ENCODE measurements around the gene HDGF. TPM values are rescaled to one million over a fixed set of nuclear protein-coding genes. Genes with fewer than 3 reads are reported as not detected.
A peak's percentile ranks its signal among the peaks of the same experiment; 100 is the strongest.

Gene HDGF
- total RNA-seq, 1 donor from 2014 or later, result 147 TPM

GRCh38 chr1:156727926-156728598, 23.4 kb downstream of the HDGF start, which contains the start of gene METTL25B:
TSS of gene METTL25B (plus strand) at chr1:156728469. CDS start at chr1:156729105, 636 bp downstream.
- no peaks in the 10 kb centered on the region for H3K36me3 Mint-ChIP-seq (ENCODE audit: unreplicated experiment)
- H3K9me3 Mint-ChIP-seq (ENCODE audit: unreplicated experiment), result peaks cover 10% of the 10 kb centered on the region
- TF ChIP-seq, protein P1, sequence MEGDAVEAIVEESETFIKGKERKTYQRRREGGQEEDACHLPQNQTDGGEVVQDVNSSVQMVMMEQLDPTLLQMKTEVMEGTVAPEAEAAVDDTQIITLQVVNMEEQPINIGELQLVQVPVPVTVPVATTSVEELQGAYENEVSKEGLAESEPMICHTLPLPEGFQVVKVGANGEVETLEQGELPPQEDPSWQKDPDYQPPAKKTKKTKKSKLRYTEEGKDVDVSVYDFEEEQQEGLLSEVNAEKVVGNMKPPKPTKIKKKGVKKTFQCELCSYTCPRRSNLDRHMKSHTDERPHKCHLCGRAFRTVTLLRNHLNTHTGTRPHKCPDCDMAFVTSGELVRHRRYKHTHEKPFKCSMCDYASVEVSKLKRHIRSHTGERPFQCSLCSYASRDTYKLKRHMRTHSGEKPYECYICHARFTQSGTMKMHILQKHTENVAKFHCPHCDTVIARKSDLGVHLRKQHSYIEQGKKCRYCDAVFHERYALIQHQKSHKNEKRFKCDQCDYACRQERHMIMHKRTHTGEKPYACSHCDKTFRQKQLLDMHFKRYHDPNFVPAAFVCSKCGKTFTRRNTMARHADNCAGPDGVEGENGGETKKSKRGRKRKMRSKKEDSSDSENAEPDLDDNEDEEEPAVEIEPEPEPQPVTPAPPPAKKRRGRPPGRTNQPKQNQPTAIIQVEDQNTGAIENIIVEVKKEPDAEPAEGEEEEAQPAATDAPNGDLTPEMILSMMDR (IDR thresholded peaks at IDR 0.05; ENCODE audit: partially characterized antibody, unreplicated experiment), result no peak
- DNase-seq, result peak; percentile 84
- H3K4me3 Mint-ChIP-seq (ENCODE audit: unreplicated experiment), result no peak within 1 kb of the TSS
- peaks cover 11% of the 10 kb centered on the region for H3K4me1 Mint-ChIP-seq (ENCODE audit: low read depth, unreplicated experiment)
- H3K27me3 Mint-ChIP-seq (ENCODE audit: unreplicated experiment), result peaks cover 12% of the 10 kb centered on the region
- H3K27ac Mint-ChIP-seq (ENCODE audit: unreplicated experiment), result peak within 1 kb of the TSS; percentile 94

GRCh38 chr1:156727492-156727891, 24.0 kb downstream of the HDGF start:
- Mint-ChIP-seq H3K4me3 (ENCODE audit: unreplicated experiment) (no peak overlapping the region), H3K27ac (ENCODE audit: unreplicated experiment) (peak overlapping the region; percentile 94), H3K9me3 (ENCODE audit: unreplicated experiment) (peaks cover 10% of the 10 kb centered on the region), H3K27me3 (ENCODE audit: unreplicated experiment) (peaks cover 12% of the 10 kb centered on the region), H3K36me3 (ENCODE audit: unreplicated experiment) (no peaks in the 10 kb centered on the region), H3K4me1 (ENCODE audit: low read depth, unreplicated experiment) (peaks cover 11% of the 10 kb centered on the region)
- TF ChIP-seq, protein P1 (IDR thresholded peaks at IDR 0.05; ENCODE audit: partially characterized antibody, unreplicated experiment), result no peak
- no peak for DNase-seq

- no peak overlapping the region for H3K4me3 Mint-ChIP-seq (ENCODE audit: unreplicated experiment)
These were observed 24.8 kb downstream of the HDGF start for GRCh38 chr1:156726549-156727226.

DNA sequence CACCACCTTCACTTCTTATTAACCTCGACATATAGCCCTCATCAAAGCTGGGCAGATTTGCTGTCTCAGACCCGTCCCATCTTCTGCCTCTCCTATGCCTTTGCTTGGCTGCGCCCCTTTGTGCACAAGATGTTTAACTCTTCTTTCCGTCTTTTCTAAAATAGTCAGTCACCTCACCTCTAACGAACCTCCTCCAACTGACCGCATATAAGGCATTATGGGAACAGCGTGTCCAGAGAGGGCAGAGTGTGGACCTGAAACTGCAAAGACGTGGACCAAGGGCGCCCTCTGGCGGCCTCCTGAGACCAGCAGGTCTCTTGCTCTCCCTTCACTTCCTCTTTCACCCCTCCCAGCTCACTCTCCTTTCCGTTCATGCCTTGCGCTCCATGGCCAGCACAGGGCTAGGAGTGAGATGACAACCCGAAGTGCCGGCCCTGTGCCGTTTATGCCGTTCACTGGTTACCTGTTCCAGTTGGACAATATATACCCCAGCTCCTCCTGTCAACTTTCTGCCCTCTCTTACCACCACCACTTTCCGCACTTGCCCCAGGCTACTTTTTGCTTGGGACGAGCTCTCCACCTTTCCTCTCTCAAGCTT, 25.7 kb downstream of the HDGF start:
- H3K4me1 Mint-ChIP-seq (ENCODE audit: low read depth, unreplicated experiment), result peaks cover 11% of the 10 kb centered on the region

More at GRCh38 chr1:156726549-156727226, 24.8 kb downstream of the HDGF start:
- peaks cover 12% of the 10 kb centered on the region for H3K27me3 Mint-ChIP-seq (ENCODE audit: unreplicated experiment)
- no peak overlapping the region for H3K27ac Mint-ChIP-seq (ENCODE audit: unreplicated experiment)
- DNase-seq, result peak; percentile 52
- TF ChIP-seq, protein P1 (IDR thresholded peaks at IDR 0.05; ENCODE audit: partially characterized antibody, unreplicated experiment), result peak; percentile 34
- no peaks in the 10 kb centered on the region for H3K36me3 Mint-ChIP-seq (ENCODE audit: unreplicated experiment)
- peaks cover 11% of the 10 kb centered on the region for H3K4me1 Mint-ChIP-seq (ENCODE audit: low read depth, unreplicated experiment)
- H3K9me3 Mint-ChIP-seq (ENCODE audit: unreplicated experiment), result peaks cover 10% of the 10 kb centered on the region

More for the DNA sequence above, 25.7 kb downstream of the HDGF start:
- Mint-ChIP-seq H3K9me3 (ENCODE audit: unreplicated experiment) (peaks cover 10% of the 10 kb centered on the region), H3K27me3 (ENCODE audit: unreplicated experiment) (peaks cover 12% of the 10 kb centered on the region), H3K36me3 (ENCODE audit: unreplicated experiment) (no peaks in the 10 kb centered on the region), H3K27ac (ENCODE audit: unreplicated experiment) (no peak overlapping the region), H3K4me3 (ENCODE audit: unreplicated experiment) (no peak overlapping the region)
- DNase-seq, result peak; percentile 90
- TF ChIP-seq, protein P1 (IDR thresholded peaks at IDR 0.05; ENCODE audit: partially characterized antibody, unreplicated experiment), result peak; percentile 86

Data from glutamatergic neuron (in vitro differentiated cells).